ENCODE data around the gene ZSWIM3.

DNA sequence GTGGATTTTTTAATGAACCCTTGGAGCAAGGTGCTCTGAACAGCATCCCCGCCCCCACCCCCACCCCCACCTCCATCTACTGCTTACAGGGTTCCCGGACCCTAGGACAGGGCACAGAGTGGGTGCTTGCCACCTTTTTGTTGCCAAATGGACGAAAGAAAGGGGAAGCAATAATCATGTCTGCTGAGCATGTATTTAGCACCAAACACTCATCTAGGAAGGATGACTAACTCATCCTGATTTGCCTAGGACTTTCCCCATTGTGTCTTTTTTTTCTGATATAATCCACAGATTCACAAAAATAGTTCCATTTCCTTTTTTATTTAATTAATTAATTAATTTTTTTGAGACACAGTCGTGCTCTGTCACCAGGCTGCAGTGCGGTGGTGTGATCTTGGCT lies 55.7 kb downstream of the ZSWIM3 start:
- TF ChIP-seq POLR2A (IDR thresholded peaks at IDR 0.05), result no peak
- TF ChIP-seq, protein P1, sequence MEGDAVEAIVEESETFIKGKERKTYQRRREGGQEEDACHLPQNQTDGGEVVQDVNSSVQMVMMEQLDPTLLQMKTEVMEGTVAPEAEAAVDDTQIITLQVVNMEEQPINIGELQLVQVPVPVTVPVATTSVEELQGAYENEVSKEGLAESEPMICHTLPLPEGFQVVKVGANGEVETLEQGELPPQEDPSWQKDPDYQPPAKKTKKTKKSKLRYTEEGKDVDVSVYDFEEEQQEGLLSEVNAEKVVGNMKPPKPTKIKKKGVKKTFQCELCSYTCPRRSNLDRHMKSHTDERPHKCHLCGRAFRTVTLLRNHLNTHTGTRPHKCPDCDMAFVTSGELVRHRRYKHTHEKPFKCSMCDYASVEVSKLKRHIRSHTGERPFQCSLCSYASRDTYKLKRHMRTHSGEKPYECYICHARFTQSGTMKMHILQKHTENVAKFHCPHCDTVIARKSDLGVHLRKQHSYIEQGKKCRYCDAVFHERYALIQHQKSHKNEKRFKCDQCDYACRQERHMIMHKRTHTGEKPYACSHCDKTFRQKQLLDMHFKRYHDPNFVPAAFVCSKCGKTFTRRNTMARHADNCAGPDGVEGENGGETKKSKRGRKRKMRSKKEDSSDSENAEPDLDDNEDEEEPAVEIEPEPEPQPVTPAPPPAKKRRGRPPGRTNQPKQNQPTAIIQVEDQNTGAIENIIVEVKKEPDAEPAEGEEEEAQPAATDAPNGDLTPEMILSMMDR (IDR thresholded peaks at IDR 0.05), result no peak
